ENCODE results near the gene KRTAP9-7. TPM values are rescaled to one million over a fixed set of nuclear protein-coding genes. Genes with fewer than 3 reads are reported as not detected.

The KRTAP9-7 gene
- total and polyA plus RNA-seq, 2 donors (not counting 3 experiments of a cell fraction or from before 2014, with no cell fraction given) = not detected

DNA sequence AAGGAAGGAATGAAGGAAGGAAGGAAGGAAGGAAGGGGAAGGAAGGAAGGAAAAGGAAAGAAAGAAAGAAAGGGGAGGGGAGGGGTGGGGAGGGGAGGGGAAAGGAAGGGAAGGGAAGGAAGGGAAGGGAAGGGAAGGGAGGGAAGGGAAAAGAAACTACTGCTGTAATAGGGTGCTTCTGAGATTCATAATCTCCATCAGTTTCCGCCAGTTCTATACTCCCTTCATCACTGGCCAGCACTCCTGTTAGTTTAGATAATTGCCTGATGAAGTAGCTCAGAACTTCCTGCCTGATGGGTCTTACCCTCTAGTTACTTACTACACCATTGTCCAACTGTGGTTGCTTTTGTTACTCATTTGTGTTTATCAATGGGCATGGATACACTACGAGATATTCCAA is 12.3 kb upstream of the KRTAP9-7 start:
- intact Hi-C loops (cut with micrococcal nuclease) (no loop called here), dilution Hi-C loops (cut with MboI; ENCODE audit: extremely low pct_ligation_motif_present, low sequenced_read_pairs) (no loop called here)
- Histone ChIP-seq H4K20me1 (replicated peaks; ENCODE audit: control insufficient read depth, extremely low read depth, insufficient read depth, low read length) (no peaks in the 10 kb centered on the region), H3K9me3 (replicated peaks; ENCODE audit: control insufficient read depth, insufficient read depth, low read length) (no peaks in the 10 kb centered on the region), H3K4me2 (ENCODE audit: insufficient read depth, low read length) (no peak overlapping the region), H2AFZ (ENCODE audit: low read depth, low read length) (no peak overlapping the region), H3K36me3 (ENCODE audit: control insufficient read depth in 2 of 2, extremely low read depth in 1 of 2, insufficient read depth in 2 of 2, low read length in 2 of 2) (no peaks in the 10 kb centered on the region), H3K9ac (replicated peaks; ENCODE audit: extremely low read depth, insufficient read depth, low read length) (no peak overlapping the region), H3K27me3 (ENCODE audit: control insufficient read depth in 2 of 2, insufficient read depth in 2 of 2, low read length in 2 of 2) (no peaks in the 10 kb centered on the region), H3K4me1 (ENCODE audit: control insufficient read depth, extremely low read depth, insufficient read depth, low read length) (no peaks in the 10 kb centered on the region), H3K79me2 (ENCODE audit: control insufficient read depth, insufficient read depth, low read length) (no peaks in the 10 kb centered on the region), H3K4me3 (replicated peaks in 1 of 3; ENCODE audit: insufficient read depth in 1 of 3, low read depth in 1 of 3, low read length in 3 of 3) (no peak overlapping the region), H3K9me1 (replicated peaks; ENCODE audit: control insufficient read depth, extremely low read depth, insufficient read depth, low read length) (no peaks in the 10 kb centered on the region), H3K27ac (ENCODE audit: insufficient read depth, low read depth, low read length) (no peak overlapping the region)
- no peak for TF ChIP-seq GATA2 (IDR thresholded peaks at IDR 0.05; ENCODE audit: insufficient read depth, insufficient read length, low read depth, low read length)
- TF ChIP-seq FOS (IDR thresholded peaks at IDR 0.05; ENCODE audit: borderline replicate concordance, insufficient read depth, low read length) = no peak
- no peak for TF ChIP-seq MAX (IDR thresholded peaks at IDR 0.05; ENCODE audit: insufficient read depth, insufficient read length)
- TF ChIP-seq EZH2 (IDR thresholded peaks at IDR 0.05; ENCODE audit: borderline replicate concordance, low read depth, low read length, severe bottlenecking) = no peak
- no peak for TF ChIP-seq POLR2A (IDR thresholded peaks at IDR 0.05; ENCODE audit: low read depth, low read length)
- TF ChIP-seq MYC (IDR thresholded peaks at IDR 0.05; ENCODE audit: low read depth, low read length) = no peak
- TF ChIP-seq CTCF (IDR thresholded peaks at IDR 0.05; ENCODE audit: extremely low read depth in 1 of 2, insufficient read depth in 1 of 2, low read depth in 1 of 2, low read length in 2 of 2) = no peak
- no peak for TF ChIP-seq JUN (IDR thresholded peaks at IDR 0.05; ENCODE audit: borderline replicate concordance, insufficient read depth, insufficient read length, low read depth)
- TF ChIP-seq POLR2AphosphoS5 (IDR thresholded peaks at IDR 0.05; ENCODE audit: insufficient read depth, low read depth, low read length) = no peak
- no TSS peak for BruUV-seq (replicated peaks)
- DNase-seq (ENCODE audit: low read depth, low spot score) = no peak
- ChIA-PET POLR2A (no interaction called here), CTCF (no interaction called here)
- no peak for FAIRE-seq

All from endothelial cell of umbilical vein (primary cell).